ENCODE measurements around the gene NF2.

DNA sequence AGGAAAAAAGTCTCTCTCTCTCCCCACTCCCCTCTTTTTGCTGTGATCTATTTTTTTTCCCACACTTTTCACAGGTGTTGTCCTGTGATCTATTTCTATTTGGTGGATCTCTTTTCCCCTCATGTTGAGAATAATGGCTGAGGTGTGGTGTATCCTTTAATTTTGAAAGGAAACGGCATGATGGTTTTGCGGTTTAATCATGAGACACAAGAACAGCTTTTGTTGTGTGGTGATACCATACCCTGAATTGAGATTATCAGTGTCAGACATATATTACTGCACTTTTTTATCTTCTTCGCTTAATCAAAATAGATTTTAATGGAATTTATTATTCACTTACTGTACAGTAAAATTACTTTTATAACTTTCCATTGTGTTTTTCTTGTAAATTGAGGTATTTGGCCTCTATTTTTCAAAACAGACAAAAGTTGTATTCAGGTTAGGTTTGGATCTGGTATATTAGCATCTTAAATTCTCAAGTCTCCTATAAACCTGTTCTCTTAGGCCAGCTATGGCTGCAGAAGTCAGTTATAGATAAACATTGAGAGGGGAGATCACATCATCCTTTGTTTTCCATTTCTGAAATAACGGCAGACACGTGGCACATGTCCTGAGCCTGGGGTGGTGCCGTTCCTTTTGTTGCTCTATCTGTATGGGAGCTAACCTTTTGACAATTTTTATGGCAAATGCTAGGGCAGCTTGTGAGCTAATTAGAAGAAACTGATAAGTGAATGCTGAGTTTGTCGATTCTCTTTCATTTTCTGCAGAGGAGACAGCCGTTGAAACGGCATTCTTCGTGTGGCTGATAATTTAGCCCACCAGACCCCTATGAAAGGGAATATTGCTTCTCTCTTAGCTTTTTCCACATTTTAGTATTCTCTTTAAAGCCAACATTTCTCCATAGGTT is 25.8 kb downstream of the NF2 start:
- TF ChIP-seq EZH2 (IDR thresholded peaks at IDR 0.05; ENCODE audit: insufficient read depth, poor library complexity, severe bottlenecking) (no peak), EZH2phosphoT487 (IDR thresholded peaks at IDR 0.05; ENCODE audit: insufficient read depth, low read depth) (no peak)
